Colon (tissue), 2 donors: Measurements from ENCODE around the gene CSNK1D.

ENCODE experiments used
- FAIRE-seq: peaks from 2 replicates; lab custom pipeline; 2012; peaks lifted over from hg19 to GRCh38; lab: Jason Lieb, UNC
- donor health status: control.
- donor health status: control.

CSNK1D gene

DNA sequence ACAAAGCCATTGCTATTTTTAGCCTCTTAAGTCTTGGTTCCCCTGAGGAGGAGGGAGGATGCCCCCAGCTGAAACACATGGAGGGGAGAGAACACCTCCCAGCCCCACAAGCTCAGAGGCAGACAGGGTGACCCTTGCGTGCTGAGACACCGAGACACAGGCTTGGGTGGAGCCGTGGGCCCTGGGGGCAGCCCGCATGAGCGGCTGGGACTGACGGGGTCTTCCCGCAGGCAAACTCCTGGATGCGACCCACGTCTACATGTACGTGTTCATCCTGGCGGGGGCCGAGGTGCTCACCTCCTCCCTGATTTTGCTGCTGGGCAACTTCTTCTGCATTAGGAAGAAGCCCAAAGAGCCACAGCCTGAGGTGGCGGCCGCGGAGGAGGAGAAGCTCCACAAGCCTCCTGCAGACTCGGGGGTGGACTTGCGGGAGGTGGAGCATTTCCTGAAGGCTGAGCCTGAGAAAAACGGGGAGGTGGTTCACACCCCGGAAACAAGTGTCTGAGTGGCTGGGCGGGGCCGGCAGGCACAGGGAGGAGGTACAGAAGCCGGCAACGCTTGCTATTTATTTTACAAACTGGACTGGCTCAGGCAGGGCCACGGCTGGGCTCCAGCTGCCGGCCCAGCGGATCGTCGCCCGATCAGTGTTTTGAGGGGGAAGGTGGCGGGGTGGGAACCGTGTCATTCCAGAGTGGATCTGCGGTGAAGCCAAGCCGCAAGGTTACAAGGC is 34.9 kb downstream of the CSNK1D start:
- FAIRE-seq: no peak

DNA sequence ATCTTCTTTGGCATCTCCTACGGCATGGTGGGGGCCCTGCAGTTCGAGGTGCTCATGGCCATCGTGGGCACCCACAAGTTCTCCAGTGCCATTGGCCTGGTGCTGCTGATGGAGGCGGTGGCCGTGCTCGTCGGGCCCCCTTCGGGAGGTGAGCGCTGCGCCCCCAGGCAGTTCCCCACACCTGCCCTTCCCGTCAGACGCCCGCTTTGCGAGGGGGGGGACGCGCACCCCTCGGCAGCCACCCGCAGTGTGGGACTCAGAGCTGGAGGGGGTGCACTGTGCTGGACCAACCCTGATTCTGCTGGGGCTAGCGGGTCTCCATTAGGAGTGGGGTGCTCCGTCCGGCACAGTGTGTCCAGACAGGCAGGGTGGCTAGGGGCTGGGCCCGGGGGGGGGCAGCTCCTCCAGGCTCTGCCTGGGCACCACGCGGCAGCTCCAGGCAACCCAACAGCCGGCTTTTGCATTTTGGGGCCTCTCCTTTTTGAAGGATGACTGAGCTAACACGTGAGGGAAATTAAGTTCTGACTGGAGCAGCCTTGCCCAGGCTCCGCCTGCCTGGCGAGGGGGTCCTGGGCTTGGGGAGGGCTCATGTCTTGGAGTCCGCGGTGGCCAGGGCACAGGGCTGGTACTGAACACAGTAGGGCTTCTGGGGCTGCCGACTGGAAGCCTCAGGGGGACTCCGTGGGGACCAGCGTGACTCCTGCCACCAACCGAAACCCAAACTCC is 35.6 kb downstream of the CSNK1D start:
- no peak for FAIRE-seq

DNA sequence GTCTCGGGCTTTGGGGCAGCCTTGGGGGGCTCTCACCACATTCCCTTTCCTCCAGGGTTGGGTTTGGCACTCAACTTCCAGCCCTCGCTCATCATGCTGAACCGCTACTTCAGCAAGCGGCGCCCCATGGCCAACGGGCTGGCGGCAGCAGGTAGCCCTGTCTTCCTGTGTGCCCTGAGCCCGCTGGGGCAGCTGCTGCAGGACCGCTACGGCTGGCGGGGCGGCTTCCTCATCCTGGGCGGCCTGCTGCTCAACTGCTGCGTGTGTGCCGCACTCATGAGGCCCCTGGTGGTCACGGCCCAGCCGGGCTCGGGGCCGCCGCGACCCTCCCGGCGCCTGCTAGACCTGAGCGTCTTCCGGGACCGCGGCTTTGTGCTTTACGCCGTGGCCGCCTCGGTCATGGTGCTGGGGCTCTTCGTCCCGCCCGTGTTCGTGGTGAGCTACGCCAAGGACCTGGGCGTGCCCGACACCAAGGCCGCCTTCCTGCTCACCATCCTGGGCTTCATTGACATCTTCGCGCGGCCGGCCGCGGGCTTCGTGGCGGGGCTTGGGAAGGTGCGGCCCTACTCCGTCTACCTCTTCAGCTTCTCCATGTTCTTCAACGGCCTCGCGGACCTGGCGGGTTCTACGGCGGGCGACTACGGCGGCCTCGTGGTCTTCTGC is 36.3 kb downstream of the CSNK1D start:
- no peak for FAIRE-seq

- no peak for FAIRE-seq
Measured at GRCh38 chr17:82236142-82236971, 37.1 kb downstream of the CSNK1D start.

DNA sequence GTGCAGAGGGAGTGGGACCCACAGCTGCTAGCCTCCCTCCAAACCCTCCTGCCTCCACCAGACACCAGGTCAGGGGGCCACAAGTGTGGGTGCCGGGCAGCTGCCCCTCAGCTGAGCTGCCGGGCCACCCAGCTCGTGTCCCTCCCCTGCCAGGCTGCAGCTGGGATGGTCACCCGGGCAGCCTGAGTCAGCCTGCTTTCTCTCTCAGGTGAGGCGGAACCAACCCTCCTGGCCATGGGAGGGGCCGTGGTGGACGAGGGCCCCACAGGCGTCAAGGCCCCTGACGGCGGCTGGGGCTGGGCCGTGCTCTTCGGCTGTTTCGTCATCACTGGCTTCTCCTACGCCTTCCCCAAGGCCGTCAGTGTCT is 37.7 kb downstream of the CSNK1D start:
- FAIRE-seq: no peak

DNA sequence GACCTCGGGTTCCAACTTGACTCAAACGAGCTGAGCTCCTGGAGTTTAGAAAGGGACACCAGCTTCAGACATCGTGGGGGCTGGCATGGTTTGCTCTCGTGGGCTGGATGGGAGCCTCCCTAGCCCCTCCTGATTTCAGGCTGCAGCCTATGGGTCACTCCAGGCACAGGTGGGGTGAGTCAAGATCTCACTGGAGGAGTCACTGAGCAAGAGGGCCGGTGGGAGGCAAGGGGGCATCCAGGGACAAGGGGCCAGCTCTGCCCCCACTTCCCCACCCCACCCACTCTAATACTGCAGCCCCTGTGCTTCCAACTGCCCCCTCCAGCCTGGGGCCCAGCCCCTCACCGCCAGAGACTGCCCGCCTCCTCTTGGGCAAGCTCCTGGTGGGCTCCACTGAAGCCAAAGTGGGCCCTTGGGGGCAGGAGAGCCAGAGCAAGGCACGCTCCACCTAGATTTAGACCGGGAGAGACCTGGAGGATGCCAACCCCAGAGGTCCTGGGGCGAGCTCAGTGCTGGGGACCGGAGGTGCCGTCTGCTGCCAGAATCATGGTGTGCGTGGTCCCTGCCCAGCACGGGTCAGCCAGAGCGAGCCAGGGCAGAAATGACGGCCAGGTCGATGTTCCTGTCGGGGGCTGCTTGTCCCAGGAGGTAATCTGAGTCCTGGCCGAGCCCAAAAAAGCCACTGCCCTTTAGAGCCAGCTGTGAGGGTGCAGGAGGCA is 38.3 kb downstream of the CSNK1D start:
- no peak for FAIRE-seq

DNA sequence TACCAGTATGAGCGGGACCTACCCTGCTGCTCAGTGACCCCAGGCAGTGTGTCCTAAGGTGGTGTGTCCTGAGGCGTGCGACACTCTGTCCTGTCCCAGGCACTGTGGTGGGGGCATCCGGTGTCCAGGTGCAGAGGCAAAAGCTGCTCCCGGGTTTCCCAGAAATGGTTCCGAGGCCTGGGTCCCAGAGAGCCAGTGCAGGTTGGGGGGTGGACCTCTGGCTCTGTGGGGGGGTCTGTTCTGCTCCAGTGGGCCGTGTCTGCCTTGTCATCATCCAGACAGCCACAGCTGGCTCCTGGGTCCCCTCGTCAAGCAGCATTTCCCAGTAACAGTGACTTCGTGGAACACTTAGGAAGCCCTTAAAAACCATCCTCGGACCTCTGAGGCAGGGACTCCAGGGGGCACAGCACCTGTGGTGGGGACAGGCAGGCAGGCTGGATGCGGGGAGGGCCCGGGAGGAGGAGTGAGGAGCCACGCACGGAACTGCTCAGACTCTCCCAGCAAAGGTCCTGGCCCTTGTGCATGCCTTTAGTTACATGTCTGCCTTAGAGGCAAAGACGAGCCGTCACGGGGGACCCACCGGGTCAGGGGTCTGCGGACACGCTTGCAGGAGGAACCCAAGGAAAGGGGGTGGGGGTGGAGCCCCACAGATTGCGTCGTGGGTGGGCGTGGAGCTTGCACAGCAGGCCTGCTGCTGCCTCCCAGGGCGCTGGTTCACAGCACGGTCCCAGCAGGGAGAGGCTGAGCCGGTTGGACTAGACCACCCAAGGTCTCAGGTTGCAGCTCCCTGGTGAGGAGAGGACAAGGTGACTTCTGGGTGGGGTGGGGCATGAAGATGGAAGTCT is 39.1 kb downstream of the CSNK1D start:
- FAIRE-seq: no peak

GRCh38 chr17:82232876-82233785 is 40.4 kb downstream of the CSNK1D start:
- FAIRE-seq: no peak

DNA sequence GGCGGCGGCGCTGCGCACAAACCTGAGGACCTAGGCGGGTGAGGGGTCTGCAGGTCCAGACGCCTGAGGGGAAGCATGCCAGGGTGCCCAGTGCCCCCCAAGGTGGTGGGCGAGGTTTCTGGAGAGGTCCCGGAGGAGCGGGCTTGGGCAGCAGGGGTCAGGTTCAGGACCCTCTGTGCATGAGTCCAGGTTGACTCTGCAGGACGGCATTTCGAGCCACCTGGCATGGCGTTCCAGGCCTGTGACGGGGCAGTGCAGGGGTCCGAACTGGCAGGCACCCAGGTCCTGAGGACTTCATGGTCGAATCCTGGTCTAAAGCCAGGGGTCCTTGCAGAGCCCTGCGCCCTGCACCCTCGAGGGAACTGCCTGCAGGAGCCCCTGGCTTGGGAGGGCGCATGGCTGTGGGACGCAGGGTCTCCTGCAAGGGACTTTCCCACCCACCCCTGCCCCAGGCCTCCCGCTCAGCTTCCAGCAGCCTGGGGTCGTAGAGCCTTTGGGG is 41.1 kb downstream of the CSNK1D start:
- no peak for FAIRE-seq

DNA sequence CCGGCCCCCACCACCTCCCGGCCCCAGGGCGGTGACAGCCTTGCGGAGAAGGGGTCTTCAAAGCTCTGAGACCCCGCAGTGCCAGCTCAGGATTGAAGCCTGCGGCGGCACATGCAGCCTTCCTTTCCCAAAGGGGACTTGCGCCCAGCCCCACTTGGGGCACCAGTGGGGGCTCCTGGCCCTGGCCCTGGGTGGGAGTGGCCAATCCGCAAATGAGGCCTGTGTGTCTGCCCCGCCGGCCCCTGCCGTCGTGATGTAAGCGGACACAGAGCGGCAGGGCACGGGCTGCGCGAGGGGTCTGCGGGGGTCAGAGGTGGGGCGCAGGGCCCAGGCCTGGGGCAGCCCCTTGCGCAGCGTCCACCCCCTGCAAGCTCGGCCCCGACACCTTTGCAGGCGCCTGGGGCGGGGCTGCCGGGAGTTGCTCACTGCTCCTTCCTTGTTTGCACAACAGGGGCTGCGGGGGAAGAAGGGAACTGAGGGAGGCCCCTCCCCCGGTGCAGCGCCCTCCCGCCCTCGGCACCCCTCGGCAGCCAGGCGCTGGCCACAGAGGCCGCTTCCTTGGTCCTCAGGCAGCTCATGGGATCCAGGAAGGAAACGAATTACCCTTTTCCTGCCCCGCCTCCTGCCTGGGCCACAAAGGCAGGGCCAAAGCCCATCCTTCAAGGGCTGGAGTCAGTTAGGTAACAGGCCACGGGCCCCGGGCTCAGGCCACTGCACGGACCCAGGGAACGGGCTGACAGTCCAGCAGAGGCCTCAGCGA is 41.8 kb downstream of the CSNK1D start:
- FAIRE-seq: no peak

DNA sequence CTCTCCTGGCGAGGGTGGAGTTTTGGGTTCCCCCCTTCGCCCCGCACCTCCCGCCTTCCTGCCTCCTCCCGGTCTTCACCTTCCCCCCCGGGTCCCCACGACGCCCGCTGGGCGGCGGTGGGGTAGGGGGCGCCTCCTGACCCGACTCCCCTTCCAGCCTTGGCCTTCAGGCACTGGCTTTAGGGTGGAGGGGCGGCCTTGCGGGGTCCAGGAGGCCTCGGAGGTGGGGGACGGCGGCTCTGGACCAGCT is 42.3 kb downstream of the CSNK1D start:
- no peak for FAIRE-seq

DNA sequence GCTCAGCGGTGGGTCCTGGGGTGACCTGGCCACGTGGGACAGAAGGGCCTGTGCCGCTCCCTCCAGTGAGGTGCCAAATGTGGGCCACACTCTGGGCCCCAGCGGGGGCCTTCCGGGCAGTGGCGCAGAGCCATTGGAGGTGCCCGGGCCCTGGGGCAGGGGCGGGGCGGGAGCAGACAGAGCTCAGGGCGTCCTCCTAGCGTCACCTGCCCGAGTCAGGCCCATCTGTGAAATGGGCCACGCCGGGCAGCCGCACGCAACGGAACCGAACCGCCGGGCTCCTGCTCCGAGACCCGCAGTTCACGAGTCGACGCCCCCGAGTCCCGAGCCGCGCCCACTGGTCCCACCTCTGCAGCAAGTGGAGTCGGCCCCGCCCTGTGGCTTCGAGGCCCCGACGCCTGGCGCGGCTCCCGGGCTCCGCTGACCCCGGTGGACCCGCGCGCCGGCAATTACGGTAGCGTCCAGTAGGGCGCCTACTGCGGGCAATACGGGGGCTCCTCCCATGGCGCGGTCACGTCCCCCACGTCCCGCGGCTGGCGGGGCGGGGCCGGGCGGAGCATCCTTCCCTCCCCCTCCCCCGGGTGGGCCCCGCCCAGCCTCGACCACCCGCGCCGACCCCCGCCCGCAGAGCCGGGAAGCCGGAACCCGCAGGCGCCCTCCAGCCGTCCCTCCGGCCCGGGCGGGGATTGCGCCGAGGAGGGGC is 42.7 kb downstream of the CSNK1D start:
- no peak for FAIRE-seq

GRCh38 chr17:82229698-82230608 is 43.5 kb downstream of the CSNK1D start:
- no peak for FAIRE-seq

DNA sequence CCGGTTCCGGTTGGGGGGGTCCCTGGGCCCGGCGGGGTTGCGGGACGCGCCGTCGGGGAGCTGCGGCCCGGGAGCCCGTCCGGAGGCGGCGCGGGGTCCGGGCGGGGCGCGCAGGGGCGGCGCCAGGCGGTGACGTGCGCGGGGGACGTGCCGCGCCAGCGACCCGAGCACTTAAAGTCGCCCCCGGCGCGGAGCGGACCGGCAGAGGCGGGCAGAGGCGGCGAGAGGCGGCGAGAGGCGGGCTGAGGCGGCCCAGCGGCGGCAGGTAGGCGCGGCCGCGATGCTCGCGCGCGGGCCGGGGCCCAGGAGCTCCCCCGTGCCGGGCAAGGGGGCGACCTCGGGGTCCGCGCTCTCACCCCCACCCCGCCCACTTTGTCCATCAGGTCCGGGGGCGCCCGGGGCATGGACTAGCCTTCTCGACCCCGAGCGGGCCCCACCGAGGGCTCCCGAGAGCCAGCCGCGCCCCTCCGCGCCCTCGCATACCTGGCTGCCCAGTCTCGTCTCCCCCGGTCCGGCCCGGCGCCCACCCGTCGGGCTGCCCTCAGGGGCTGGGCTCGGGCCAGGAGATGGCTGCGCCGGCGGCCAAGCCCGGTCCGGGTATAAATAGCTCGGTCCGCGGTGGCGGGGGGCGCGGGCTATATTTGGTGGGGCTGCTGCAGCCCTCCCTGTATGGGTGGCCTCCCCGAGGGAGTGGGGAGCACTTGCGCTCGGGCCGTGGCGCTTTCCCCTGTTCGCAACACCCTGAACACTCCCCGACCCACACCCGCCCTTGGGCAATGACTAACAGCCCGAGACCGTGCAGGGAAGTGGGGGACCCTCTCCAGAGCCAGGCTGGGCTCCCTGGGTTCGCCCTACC is 44.4 kb downstream of the CSNK1D start, which contains the start of gene SLC16A3:
SLC16A3 (plus strand) TSS at position 201 of the 856 bp plus-strand sequence. CDS start 6,967 bp downstream, outside the sequence.
- no peak for FAIRE-seq

GRCh38 chr17:82228278-82228841 is 45.1 kb downstream of the CSNK1D start:
- no peak for FAIRE-seq
